ENCODE results near the gene PMM2. TPM values are rescaled to one million over a fixed set of nuclear protein-coding genes. Genes with fewer than 3 reads are reported as not detected.

Gene PMM2
- total RNA-seq, 1 donor from 2014 or later: 26.5 TPM

DNA sequence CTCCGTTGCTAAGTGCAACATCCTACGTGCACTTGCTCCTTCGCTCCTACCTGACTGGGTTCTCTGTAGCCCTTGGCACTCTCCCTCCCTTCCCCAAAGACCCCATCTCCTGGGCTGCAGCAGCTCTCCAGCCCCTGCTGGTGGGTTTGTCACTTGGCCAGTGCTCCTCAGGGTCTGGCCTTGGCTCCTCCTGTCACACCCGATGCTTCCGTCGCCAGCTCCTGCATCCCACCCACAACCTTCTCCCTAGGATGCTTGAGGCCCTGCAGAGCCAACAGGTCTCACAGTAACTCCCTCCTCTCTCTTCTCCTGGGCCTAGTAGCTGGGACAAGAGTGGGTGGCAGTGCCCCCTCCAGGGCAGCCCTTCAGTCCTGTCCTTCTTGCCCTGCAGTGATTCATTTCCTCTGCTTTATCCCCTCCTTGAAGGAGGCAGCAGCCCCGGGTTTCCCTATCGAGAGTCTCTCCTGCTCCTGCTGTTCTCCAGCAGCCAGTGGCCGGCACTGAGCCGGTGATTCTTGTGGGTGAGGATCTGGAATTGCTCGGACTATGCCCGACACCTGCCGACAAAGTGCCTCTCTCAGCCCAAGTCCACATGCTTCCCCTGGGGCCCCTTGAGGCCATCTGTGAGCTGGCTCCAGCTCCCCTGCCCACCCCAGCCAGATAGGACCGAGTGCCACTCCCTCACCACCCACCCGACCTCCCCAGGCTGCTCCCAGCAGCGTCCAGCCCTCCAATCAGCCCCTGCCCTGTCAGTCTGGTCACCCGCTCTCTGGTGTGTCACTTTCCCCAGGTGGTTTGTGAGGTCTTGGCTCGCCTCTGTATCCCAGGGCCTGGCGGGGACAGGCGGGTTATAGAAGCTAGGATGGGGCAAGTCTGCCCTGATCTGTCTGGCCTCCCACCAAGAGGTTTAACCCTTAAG, 88.3 kb downstream of the PMM2 start:
- Mint-ChIP-seq H3K36me3 (ENCODE audit: insufficient read depth) (peaks cover 7% of the 10 kb centered on the region), H3K27ac (peak overlapping the region; percentile 74), H3K9me3 (ENCODE audit: low read depth) (no peaks in the 10 kb centered on the region), H3K27me3 (no peaks in the 10 kb centered on the region), H3K4me3 (ENCODE audit: low read depth) (no peak overlapping the region), H3K4me1 (ENCODE audit: low read depth) (peaks cover 10% of the 10 kb centered on the region)
- TF ChIP-seq, protein P1, sequence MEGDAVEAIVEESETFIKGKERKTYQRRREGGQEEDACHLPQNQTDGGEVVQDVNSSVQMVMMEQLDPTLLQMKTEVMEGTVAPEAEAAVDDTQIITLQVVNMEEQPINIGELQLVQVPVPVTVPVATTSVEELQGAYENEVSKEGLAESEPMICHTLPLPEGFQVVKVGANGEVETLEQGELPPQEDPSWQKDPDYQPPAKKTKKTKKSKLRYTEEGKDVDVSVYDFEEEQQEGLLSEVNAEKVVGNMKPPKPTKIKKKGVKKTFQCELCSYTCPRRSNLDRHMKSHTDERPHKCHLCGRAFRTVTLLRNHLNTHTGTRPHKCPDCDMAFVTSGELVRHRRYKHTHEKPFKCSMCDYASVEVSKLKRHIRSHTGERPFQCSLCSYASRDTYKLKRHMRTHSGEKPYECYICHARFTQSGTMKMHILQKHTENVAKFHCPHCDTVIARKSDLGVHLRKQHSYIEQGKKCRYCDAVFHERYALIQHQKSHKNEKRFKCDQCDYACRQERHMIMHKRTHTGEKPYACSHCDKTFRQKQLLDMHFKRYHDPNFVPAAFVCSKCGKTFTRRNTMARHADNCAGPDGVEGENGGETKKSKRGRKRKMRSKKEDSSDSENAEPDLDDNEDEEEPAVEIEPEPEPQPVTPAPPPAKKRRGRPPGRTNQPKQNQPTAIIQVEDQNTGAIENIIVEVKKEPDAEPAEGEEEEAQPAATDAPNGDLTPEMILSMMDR (IDR thresholded peaks at IDR 0.05; ENCODE audit: unreplicated experiment): peak; percentile 15
- DNase-seq (ENCODE audit: low spot score, unreplicated experiment): no peak

DNA sequence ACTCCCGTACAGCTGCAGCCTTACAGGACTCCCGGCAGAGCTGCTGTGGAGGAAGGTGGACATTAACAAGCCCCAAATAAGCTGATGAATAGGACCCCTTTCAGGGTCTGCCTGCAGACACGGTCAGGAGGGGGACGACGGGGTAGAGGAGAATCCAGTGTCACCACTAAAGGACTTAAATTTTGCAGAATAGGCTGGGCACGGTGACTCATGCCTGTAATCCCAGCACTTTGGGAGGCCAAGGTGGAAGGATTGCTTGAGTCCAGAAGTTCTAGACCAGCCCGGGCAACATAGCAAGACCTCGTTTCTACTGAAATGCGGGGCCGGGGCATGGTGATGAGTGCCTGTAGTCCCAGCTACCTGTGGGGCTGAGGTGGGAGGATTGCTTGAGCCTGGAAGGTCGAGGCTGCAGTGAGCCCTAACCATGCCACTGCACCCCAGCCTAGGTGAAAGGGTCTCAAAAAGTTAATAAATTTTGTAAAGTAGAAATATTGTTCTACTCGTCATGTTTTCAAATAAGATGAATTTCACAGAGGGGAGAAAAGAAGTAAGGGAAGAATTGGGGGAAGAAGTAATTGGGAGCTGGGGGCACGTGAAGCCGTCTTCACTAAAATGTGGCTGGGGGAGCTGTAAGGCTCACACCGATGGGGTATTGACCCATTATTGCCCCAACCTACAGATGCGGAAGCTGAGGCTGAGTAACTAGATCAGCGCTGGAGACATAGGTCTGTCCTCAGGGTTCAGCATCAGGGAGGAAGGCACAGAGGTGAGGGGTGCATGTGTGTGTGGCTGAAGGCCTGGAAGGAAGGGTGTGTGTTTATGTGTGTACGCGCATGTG, 89.2 kb downstream of the PMM2 start:
- H3K27me3 Mint-ChIP-seq: no peaks in the 10 kb centered on the region

DNA sequence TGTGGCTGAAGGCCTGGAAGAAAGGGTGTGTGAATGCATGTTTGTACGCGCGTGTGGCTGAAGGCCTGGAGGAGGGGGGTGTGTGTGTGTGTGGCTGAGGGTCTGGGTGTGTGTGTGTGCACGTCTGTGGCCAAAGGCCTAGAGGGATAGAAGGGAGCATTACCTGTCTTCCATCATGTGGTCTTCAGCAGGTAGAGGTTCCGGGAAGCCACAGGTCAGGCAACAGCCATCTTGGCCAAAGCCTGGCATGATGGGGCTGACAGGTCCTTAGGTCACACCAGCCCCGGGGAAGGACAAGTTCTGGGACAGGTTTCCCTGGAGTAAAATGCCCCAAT, 89.8 kb downstream of the PMM2 start:
- Mint-ChIP-seq H3K36me3 (ENCODE audit: insufficient read depth) (peaks cover 15% of the 10 kb centered on the region), H3K27ac (no peak overlapping the region)

More for the DNA sequence above, 89.2 kb downstream of the PMM2 start:
- Mint-ChIP-seq H3K36me3 (ENCODE audit: insufficient read depth) (peaks cover 13% of the 10 kb centered on the region), H3K27ac (no peak overlapping the region), H3K9me3 (ENCODE audit: low read depth) (no peaks in the 10 kb centered on the region), H3K4me3 (ENCODE audit: low read depth) (no peak overlapping the region), H3K4me1 (ENCODE audit: low read depth) (peaks cover 10% of the 10 kb centered on the region)
- DNase-seq (ENCODE audit: low spot score, unreplicated experiment): no peak
- TF ChIP-seq, protein P1 (IDR thresholded peaks at IDR 0.05; ENCODE audit: unreplicated experiment): no peak

DNA sequence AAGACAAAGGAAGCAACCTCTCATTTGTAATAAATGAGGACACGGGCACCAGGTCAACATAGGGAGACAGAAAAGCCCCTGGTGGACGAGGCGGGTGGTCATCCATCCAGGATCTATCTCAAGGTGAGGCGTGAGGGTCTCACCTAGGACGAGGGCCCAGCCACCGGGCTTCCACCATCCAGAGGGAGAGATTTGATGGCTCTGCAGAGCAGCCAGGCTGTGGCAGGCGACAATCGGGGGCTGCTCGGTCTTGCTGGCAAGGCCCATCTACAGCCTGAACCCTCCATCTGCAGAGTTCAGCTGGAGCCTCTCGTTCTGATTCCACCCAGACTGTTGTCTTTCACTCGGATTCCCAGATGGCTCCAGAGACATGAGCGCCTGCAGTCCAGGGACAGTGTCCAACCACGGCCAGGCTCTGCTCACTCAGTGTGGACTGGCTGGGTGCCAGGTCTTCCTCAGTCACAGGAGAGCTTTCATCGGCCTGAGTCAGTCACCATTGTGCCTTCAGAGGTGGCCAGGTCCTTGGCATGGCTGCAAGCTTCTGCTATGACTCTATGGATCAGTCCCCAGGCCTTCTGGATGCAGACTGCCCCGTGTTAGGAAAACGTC, 90.4 kb downstream of the PMM2 start:
- Mint-ChIP-seq H3K27ac (peak overlapping the region; percentile 74), H3K9me3 (ENCODE audit: low read depth) (no peaks in the 10 kb centered on the region)
- TF ChIP-seq, protein P1 (IDR thresholded peaks at IDR 0.05; ENCODE audit: unreplicated experiment): no peak

More for the DNA sequence above, 89.8 kb downstream of the PMM2 start:
- TF ChIP-seq, protein P1 (IDR thresholded peaks at IDR 0.05; ENCODE audit: unreplicated experiment): no peak
- no peak for DNase-seq (ENCODE audit: low spot score, unreplicated experiment)
- no peaks in the 10 kb centered on the region for H3K27me3 Mint-ChIP-seq
- H3K4me3 Mint-ChIP-seq (ENCODE audit: low read depth): no peak overlapping the region
- no peaks in the 10 kb centered on the region for H3K9me3 Mint-ChIP-seq (ENCODE audit: low read depth)
- peaks cover 10% of the 10 kb centered on the region for H3K4me1 Mint-ChIP-seq (ENCODE audit: low read depth)

More for the DNA sequence above, 90.4 kb downstream of the PMM2 start:
- peaks cover 16% of the 10 kb centered on the region for H3K36me3 Mint-ChIP-seq (ENCODE audit: insufficient read depth)
- no peak overlapping the region for H3K4me3 Mint-ChIP-seq (ENCODE audit: low read depth)
- peaks cover 10% of the 10 kb centered on the region for H3K4me1 Mint-ChIP-seq (ENCODE audit: low read depth)
- no peaks in the 10 kb centered on the region for H3K27me3 Mint-ChIP-seq
- no peak for DNase-seq (ENCODE audit: low spot score, unreplicated experiment)
